HG03097 (cell line): Measurements from ENCODE around the gene XCL2.

ENCODE experiments used
- ATAC-seq: cut with Tn5 transposase; IDR thresholded peaks from one replicate; pipeline ENCODE4 v1.9.1; 2021; ENCODE audit not compliant: unreplicated experiment, low FRiP score

Gene XCL2

DNA sequence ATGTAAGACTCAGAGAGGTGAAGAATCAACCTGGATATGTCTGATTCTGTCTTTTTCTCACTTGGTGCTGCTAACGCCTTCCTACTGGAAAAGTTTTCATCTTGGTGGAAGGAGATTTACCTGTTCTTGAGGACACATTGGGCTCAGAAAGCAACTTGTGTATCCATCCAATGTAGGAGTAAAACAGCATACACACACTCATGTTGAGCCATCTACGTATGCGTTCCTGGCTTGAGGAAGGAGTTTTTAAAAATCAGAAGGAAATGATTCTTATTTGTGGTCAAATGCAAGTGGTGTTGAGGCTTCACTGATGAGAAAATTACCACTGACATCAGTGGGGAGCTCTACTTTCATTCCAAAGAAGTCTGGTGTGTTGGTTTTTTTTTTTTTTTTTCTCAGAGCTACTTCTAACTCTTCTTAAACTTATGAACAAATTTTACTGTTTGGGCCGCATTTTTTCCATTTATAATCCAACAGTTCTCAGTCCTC is 25.6 kb downstream of the XCL2 start:
- no peak for ATAC-seq

- no peak for ATAC-seq
These were observed 29.3 kb downstream of the XCL2 start for GRCh38 chr1:168514455-168514854.

GRCh38 chr1:168513656-168514404 is 30.0 kb downstream of the XCL2 start:
- ATAC-seq, result no peak

GRCh38 chr1:168512864-168513595 is 30.8 kb downstream of the XCL2 start:
- ATAC-seq, result no peak

- peak; percentile 62 for ATAC-seq
These were observed 33.7 kb downstream of the XCL2 start for GRCh38 chr1:168509875-168510791.

DNA sequence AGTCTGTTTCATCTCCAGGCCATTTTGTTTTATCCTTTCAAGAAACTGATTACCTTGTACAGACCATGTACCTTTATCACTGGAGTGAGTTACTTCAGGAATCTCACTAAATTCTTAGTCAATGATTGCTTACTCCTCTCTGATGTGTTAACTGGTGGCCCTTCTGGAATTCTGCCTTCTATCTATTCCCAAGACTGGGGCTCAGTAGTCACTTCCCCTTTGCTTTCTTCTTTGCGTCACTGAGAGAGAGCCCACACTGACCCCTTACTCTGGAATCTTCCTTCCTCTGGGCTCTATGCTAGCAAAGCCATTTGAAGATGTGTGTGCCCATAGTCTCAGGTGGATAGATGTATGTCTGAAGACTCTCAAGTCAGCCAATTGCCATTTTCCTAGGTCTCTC is 34.6 kb downstream of the XCL2 start:
- ATAC-seq, result no peak

DNA sequence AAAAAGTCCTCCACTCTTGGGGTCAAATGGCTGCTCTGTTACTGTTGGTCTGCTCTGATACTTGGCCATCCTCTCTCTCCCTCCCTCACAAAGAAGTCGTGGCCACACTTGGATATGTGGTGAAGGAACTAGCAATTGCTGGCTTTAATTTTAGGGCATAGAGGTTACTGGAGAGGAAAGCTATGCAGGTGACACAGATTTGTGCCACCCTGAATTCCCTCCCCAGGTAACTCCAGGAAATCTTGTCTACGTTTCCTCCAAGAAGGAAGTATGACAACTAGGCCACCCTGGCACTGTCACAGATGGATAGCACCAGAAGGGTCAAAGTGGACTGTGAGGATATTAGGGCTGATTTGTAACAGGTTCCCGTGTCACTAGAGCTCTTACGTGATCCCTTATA is 36.0 kb downstream of the XCL2 start:
- no peak for ATAC-seq

GRCh38 chr1:168507231-168507630 is 36.6 kb downstream of the XCL2 start:
- ATAC-seq, result no peak

- ATAC-seq, result no peak
These were observed 37.5 kb downstream of the XCL2 start for GRCh38 chr1:168506204-168506819.

DNA sequence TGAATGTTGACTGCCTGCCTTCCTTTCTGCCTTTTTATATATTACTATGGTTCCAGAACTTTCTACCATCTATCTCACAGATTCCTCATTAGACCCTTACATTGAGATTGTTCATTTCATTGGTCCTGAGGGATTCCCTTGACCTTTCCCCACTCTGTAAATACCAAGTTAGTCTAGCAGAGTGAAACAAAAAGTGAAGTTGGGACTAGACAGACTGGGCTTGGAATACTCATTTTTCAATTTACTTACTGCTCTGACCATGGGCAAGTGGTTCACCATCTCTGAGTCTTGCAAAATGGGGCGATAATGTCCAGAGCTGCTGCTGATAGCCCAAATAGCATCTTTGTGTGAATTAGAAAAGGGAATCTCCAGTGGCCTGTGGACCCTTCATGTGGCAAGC is 38.8 kb downstream of the XCL2 start:
- no peak for ATAC-seq

DNA sequence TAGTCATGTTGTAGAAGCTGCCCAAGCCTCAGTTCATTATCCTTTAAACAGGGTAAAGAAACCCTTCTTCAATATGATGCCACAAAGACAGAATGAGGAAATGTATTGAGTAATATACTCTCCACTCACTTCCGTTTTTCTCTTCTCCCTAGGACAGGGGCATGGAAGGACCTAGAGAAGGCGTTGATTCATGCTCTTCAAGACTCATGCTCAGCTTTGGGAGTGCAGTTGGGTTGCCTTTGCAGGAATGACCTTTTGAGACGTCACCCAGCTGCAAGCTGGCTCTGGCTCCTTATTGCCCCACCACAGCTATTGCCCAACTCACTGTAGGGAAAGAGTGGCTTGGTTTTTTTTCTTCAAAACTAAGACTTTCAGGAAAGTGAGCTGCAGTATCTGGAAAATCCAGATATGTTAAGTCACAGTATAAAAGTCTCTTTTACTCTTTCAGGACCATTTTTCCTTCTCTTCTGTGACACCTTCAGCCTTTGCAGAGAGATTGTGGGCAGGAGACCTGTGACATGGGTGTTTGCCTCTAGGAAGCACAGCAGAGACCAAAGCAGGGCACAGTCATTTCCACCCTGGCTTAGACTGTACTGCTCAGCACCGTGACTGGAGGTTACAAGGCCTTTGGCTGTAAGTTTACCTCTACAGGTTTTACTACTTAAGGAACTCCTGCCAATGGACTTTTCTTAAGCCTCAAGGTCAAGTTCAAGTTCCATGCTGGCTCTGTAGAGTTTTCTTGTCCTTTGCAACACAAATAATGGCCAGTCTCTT is 39.5 kb downstream of the XCL2 start:
- peak; percentile 52 for ATAC-seq

- ATAC-seq, result no peak
These were observed 44.1 kb downstream of the XCL2 start for GRCh38 chr1:168499688-168500049.

DNA sequence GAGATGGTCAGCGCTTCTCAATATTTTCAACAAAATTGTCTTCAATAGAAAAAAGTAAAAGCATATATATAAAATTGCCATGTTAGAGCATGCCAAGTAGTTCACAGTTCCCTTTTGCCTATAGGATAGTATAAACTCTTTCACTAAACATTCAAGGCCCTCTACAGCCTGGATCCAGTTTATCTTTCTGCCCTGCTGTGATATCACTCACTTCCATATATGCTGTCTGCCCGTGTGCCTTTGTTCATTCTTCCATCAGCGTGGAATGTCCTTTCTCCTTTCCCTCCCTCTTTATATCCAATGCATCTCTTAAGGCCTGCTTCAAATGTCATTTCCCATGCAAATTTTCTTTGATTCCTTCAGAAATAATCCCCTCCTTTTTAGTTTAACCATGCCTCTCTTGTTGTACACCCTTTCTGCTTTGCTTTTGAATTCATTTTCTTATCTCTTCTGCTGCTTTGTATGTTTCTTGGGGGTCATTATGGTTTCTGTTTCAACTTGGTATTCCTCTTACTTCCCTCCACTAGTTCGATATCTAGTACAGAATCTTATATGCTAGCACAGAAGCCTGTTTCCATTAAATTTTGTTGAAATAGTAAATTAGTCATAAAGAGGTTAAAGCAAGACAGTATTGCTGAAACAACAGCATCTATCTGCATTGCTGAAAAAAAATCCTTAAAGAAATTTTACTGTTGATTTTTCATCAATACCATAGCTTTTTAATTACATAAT is 44.7 kb downstream of the XCL2 start:
- ATAC-seq, result no peak

DNA sequence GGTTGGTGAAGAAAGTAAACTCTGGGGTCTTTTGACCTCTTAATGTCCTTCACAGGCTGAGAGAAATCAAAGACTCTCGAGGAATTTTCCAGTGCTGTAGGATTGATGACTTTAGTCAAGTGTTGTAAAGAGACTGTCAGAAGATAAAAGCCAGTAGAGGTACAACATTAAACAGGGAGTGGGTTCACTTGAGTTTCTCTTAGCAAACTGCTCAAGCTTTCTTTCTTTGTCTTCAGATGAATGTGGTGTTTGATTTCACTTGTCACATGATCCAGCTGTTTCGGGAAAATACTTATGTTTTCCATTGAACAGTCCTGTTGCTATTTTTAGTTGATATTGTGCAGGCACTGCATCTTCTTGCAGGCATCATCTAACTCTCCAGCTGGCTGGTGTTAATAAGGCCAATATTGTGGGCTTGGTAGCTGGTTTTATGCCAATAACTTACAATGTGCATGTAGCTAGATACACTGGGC is 45.6 kb downstream of the XCL2 start:
- no peak for ATAC-seq

GRCh38 chr1:168497376-168497950 is 46.3 kb downstream of the XCL2 start:
- ATAC-seq, result no peak

DNA sequence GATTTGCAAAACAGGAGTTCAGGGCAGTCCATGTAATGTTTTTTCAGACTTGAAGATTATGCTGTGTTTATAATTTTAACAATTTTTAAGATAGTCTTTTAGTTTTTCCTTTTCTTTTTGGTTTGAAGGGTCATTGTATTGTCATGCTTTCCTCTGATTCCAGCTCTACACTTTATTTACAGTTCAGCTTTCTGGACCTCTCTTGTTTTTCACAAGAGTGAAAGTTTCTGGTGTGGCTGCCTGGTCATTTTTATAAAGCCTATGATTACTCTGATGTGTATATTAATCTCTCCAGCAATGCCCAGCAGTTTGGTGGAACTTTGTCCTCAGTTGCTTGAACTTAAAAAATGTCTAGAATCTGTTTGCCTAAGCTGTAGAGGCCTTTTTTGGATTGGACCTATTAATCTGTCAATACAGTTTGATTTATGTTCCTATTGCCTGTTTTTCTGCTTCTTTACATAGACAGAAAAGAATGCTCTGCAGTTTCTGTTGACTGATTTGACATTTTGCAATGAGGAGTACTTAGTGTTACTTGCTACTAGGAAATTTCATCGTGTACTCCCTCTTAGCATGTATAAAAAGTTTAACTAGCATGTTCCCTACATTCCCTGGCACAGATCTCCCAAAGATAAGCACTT is 52.2 kb downstream of the XCL2 start:
- no peak for ATAC-seq
